DOHH2 (cell line): ENCODE data around the gene PAX1.

Experiments
- H3F3A ChIP-seq: fragments of 200-600 bp; sonication (generic), shearing (Covaris generic); 2 replicates; pipeline ENCODE4 v1.6.0; 2016; ENCODE audit warnings: antibody characterized with exemption, mild to moderate bottlenecking; ENCODE audit not compliant: control insufficient read depth, insufficient read depth
- H3K27ac ChIP-seq: fragments of 200-600 bp; sonication (generic); 2 replicates; pipeline ENCODE4 v1.5.1; 2014; ENCODE audit warnings: low read depth, mild to moderate bottlenecking, low read length, moderate library complexity
- H3K27me3 ChIP-seq: fragments of 200-600 bp; sonication (generic); 2 replicates; pipeline ENCODE4 v1.6.1; 2014; ENCODE audit warnings: mild to moderate bottlenecking, low read length, mixed read lengths; ENCODE audit not compliant: control insufficient read depth
- H3K36me3 ChIP-seq: fragments of 200-600 bp; sonication (generic); 2 replicates; pipeline ENCODE4 v1.6.1; 2014; ENCODE audit warnings: mild to moderate bottlenecking, low read length, moderate library complexity, mixed read lengths; ENCODE audit not compliant: control insufficient read depth
- H3K4me1 ChIP-seq: fragments of 200-600 bp; sonication (generic); 2 replicates; pipeline ENCODE4 v1.6.1; 2014; ENCODE audit warnings: mild to moderate bottlenecking, low read length, mixed read lengths; ENCODE audit not compliant: control insufficient read depth
- H3K4me2 ChIP-seq: fragments of 200-600 bp; sonication (generic); 2 replicates; pipeline ENCODE4 v1.6.0; 2014; ENCODE audit warnings: mild to moderate bottlenecking, low read length, moderate library complexity
- H3K4me3 ChIP-seq: fragments of 200-600 bp; sonication (generic); 2 replicates; pipeline ENCODE4 v1.5.1; 2014; ENCODE audit warnings: mild to moderate bottlenecking, low read length, mixed read lengths
- H3K79me2 ChIP-seq: fragments of 200-600 bp; sonication (generic); 2 replicates; pipeline ENCODE4 v1.6.1; 2014; ENCODE audit warnings: mild to moderate bottlenecking, low read length, mixed read lengths; ENCODE audit not compliant: control insufficient read depth
- H3K9me2 ChIP-seq: fragments of 200-600 bp; sonication (generic); replicated peaks from 2 replicates; pipeline ENCODE4 v1.6.1; 2014; ENCODE audit warnings: mild to moderate bottlenecking, low read length, mixed read lengths; ENCODE audit not compliant: control insufficient read depth
- H3K9me3 ChIP-seq: fragments of 200-600 bp; sonication (generic); 2 replicates; pipeline ENCODE4 v1.6.1; 2014; ENCODE audit warnings: antibody characterized with exemption, low read length, mixed read lengths; ENCODE audit not compliant: control insufficient read depth, insufficient read depth
- H4K20me1 ChIP-seq: fragments of 200-600 bp; sonication (generic); 2 replicates; pipeline ENCODE4 v1.6.0; 2014; ENCODE audit warnings: low read depth, mild to moderate bottlenecking, antibody characterized with exemption, low read length, moderate library complexity; ENCODE audit not compliant: control insufficient read depth, insufficient read depth
- EZH2phosphoT487 ChIP-seq: fragments of 200-600 bp; sonication (generic); IDR thresholded peaks from 2 replicates; pipeline ENCODE4 v1.6.1; 2017; ENCODE audit warnings: borderline replicate concordance, mild to moderate bottlenecking, antibody characterized with exemption, low read length, moderate library complexity, mixed read lengths
- TF ChIP-seq, protein P1 (sequence below): fragments of 200-600 bp; sonication (generic); IDR thresholded peaks from one replicate; pipeline ENCODE4 v1.5.1; 2014; ENCODE audit warnings: antibody characterized with exemption, mild to moderate bottlenecking, low read depth, low read length; ENCODE audit not compliant: poor library complexity, severe bottlenecking

Gene PAX1

DNA sequence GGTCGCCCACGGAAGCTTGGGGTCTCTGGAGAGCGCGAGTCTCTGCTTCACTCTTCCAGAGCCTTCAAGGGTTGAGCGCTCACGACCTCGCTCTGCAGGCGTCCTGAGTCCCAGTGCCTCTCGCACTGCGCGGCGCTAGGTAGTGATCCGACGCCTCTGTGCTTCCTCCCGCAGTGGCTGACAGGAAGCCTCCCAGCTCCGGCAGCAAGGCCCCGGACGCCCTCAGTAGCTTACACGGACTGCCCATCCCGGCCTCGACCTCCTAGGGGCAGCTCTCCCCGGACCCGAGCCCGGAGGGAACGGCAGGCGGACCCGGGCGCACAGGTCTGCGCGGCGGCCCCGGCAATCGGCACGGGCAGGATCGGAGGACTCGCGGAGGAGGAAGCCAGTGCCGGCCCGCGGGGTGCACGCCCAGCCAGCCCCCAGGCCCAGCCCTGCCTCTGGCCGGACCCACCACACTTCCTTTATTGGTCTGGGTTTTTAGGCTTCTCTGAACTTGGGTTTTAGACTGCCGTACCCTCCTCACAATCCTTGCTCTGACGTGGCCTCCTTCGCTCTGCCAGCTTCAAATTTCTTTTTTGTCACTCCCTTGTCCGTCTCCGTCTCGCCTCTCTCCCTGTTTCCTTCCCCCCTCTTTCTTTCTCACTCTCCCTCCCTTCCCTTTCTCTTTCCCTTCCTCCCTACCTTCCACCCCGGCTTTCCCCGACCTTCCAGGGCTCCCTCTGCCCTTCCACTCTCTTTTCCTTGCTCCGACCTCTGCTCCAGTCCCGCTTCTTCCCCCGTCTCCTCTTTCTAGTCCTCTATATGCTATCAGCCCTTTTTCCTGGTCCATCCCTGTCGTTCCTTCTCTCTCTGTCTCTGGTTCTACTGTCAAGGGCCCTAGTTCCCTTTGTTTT is 9.1 kb downstream of the PAX1 start:
- Histone ChIP-seq H3K9me2 (no peaks in the 10 kb centered on the region), H3F3A (no peaks in the 10 kb centered on the region), H3K36me3 (no peaks in the 10 kb centered on the region), H3K79me2 (no peaks in the 10 kb centered on the region), H3K9me3 (no peaks in the 10 kb centered on the region), H3K4me3 (no peak overlapping the region), H3K4me2 (no peak overlapping the region), H3K4me1 (no peaks in the 10 kb centered on the region), H3K27me3 (peaks cover 8% of the 10 kb centered on the region), H4K20me1 (no peaks in the 10 kb centered on the region), H3K27ac (no peak overlapping the region)
- TF ChIP-seq, protein P1, sequence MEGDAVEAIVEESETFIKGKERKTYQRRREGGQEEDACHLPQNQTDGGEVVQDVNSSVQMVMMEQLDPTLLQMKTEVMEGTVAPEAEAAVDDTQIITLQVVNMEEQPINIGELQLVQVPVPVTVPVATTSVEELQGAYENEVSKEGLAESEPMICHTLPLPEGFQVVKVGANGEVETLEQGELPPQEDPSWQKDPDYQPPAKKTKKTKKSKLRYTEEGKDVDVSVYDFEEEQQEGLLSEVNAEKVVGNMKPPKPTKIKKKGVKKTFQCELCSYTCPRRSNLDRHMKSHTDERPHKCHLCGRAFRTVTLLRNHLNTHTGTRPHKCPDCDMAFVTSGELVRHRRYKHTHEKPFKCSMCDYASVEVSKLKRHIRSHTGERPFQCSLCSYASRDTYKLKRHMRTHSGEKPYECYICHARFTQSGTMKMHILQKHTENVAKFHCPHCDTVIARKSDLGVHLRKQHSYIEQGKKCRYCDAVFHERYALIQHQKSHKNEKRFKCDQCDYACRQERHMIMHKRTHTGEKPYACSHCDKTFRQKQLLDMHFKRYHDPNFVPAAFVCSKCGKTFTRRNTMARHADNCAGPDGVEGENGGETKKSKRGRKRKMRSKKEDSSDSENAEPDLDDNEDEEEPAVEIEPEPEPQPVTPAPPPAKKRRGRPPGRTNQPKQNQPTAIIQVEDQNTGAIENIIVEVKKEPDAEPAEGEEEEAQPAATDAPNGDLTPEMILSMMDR: no peak
- no peak for TF ChIP-seq EZH2phosphoT487

DNA sequence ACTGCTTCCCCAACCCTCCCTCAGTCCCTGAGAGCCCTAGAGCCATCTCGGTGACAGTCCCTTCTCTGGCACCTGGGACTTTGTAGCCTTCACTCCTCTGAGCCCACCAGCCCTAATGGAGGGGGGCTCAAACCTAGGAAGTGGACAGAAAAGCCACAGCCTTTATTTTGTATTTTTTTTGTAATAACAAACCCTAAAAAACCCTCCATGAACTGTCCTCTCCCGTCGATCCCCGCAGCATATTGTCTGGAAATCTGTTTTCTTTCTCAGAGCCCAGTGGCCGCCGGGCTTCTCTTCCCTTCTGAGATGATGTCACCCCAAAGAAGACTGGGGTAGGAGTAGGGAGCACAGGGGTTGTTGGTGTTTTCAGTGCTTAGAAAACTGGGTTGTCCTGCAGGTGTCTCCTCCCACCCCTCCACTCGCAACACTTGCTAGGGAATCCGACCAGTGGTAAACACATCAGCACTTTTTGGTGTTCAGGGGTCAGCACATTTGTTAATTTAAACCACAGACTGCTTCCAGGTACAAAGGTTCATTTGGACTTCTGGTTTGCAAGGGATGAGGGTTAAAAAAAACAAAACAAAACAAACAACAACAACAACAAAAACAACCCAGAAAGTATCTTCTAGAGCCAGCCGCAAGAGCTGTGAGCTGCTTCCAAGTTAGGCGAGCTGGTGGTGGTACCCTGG is 9.9 kb downstream of the PAX1 start:
- Histone ChIP-seq H3K27me3 (peaks cover 8% of the 10 kb centered on the region), H3K4me2 (no peak overlapping the region), H3K4me3 (no peak overlapping the region), H3K27ac (no peak overlapping the region), H3K36me3 (no peaks in the 10 kb centered on the region), H3K9me2 (no peaks in the 10 kb centered on the region), H3K9me3 (no peaks in the 10 kb centered on the region), H3F3A (no peaks in the 10 kb centered on the region), H3K4me1 (no peaks in the 10 kb centered on the region), H4K20me1 (no peaks in the 10 kb centered on the region), H3K79me2 (no peaks in the 10 kb centered on the region)
- TF ChIP-seq, protein P1: no peak
- no peak for TF ChIP-seq EZH2phosphoT487

DNA sequence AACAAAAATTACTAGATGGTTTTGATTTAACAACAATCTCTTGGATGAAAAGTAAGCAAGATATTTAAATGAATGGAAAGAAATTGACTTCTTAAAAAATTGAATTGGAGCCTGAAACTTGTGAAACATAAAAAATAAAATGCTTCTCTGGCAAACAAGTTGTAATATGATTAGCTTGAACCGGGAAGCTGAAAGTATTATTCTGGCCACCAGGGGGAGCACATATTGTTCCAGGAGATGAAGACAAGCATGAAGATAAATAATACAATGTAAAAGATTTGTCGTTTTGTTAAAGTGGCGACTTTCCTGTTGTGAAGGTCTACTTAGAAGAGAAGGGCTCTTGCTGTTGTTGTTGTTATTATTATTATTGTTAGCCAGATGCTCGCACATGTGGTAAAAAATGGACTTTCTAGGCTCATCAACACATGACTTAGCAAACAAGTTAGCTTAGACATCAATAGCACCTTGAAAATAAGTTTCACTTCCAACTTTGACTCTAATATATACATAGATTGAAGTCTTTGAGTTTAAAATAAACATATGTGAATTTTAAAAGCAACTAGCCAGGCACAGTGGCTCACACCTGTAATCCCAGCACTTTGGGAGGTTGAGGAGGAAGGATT is 14.2 kb downstream of the PAX1 start:
- Histone ChIP-seq H3K4me3 (no peak overlapping the region), H3K4me1 (no peaks in the 10 kb centered on the region), H3K4me2 (no peak overlapping the region), H3K9me3 (no peaks in the 10 kb centered on the region), H3K36me3 (no peaks in the 10 kb centered on the region), H3K27ac (no peak overlapping the region), H3K9me2 (no peaks in the 10 kb centered on the region), H3K27me3 (peaks cover 6% of the 10 kb centered on the region), H4K20me1 (no peaks in the 10 kb centered on the region), H3K79me2 (no peaks in the 10 kb centered on the region), H3F3A (no peaks in the 10 kb centered on the region)
- TF ChIP-seq, protein P1: peak; percentile 79
- no peak for TF ChIP-seq EZH2phosphoT487
